OCI-LY1 (cell line): Measurements from ENCODE around the gene TMEM140.

ENCODE experiments used
- CTCF ChIP-seq: fragments of 200-600 bp; sonication (generic), shearing (Covaris generic); IDR thresholded peaks from 2 replicates; pipeline ENCODE4 v1.5.1; 2017; ENCODE audit warnings: mild to moderate bottlenecking, antibody characterized with exemption, low read length, moderate library complexity, mixed read lengths
- EZH2 ChIP-seq: fragments of 200-600 bp; sonication (generic), shearing (Covaris generic); IDR thresholded peaks from 2 replicates; pipeline ENCODE4 v1.8.0; 2017; ENCODE audit warnings: borderline replicate concordance, mixed run types, mild to moderate bottlenecking, antibody characterized with exemption, low read length, moderate library complexity, mixed read lengths

GRCh38 chr7:135164357-135165061 is 16.6 kb downstream of the TMEM140 start:
- no peak for TF ChIP-seq CTCF
- TF ChIP-seq EZH2, result no peak
